NCI-H460 (cell line): ENCODE measurements around the gene ELOVL2. TPM values are rescaled to one million over a fixed set of nuclear protein-coding genes. Genes with fewer than 3 reads are reported as not detected.

Source experiments
- DNase-seq: peaks from one replicate; pipeline ENCODE4 v3.0.0-alpha.2; 2016; ENCODE audit warnings: low read depth; ENCODE audit errors: extremely low read depth
- total RNA-seq: library from RNA; depleted of rRNA; stranded (reverse); fragments of >200 nt; shearing (Covaris generic); gene quantifications from 2 replicates; pipeline ENCODE4 v1.2.3, GENCODE V29; 2014; rRNA removed

The ELOVL2 gene
- total RNA-seq, 1 experiment from 2014 or later: 2.7 TPM

DNA sequence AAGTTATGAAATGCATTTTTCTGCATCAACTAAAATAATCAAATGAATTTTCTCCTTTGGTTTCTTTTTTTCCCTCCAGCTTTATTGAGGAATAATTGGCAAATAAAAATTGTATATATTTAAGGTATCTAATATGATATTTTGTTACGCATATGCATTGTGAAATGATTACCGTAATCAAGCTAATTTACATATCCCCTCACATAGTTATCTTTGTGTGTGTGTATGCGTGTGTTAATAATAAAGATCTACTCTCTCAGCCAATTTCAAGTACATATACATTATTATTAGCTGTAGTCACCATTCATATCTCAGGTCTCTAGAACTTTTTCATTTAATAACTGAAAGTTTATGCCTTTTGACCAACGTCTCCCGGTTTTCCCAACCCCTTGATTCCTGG lies 96.1 kb downstream of the ELOVL2 start:
- no peak for DNase-seq

DNA sequence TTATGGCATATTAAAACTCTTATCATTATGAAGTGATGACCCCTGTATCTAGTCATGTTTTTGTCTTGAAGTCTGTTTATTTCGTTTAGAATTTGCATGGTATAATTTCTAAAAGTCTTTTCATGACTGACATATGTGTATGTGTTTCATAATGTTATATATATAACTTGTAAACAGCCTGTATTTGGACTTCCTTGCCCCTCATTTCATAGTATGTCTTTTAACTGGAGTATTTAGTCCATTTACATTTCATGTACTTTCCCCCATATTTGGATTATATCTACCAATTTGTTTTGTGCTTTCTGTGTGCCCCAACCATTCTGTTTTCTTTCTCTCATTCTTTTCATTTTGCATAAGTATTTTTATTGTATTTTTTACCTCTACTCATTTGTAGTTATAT lies 98.3 kb downstream of the ELOVL2 start:
- DNase-seq: no peak

DNA sequence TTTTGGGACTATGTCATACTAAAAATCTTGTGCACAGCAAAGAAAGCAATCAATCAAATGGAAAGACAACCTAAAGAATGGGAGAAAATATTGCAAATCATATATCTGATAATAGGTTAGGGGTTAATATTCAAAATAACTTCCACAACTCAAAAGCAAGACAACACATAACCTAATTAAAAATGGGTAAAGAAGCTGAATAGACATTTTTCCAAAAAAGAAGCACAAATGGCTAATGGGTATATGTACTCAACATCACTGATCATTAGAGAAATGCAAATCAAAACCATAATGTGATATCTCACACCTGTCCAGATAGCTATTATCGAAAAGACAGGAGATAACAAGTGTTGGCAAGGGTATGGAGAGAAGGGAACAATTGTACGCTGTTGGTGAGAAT lies 104.3 kb downstream of the ELOVL2 start:
- DNase-seq: no peak

DNA sequence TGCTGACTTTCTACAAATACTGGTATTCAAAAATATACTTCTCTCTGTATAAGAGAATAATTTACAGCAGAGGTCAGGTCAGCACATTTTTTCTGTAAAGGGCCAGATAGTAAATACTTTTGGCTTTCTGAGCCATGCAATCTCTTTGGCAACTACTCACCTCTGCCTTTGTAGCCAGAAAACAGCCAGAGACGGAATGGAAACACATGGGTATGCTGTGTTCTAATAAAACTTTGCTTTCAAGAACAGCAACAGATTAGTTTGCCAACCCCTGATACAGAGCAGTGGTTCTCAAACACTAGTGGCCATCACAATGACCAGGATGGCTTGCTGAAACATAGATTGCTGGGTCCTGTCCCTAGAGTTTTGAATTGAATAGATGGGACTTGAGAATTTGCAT lies 111.0 kb downstream of the ELOVL2 start:
- no peak for DNase-seq

Other genes starting within 250 kb of the ELOVL2 start
- 1.0 and 1.6 TPM in 2 replicates for gene MAK, start 205.8 kb downstream of the ELOVL2 start, total RNA-seq
- gene GCM2, start 162.3 kb downstream of the ELOVL2 start, total RNA-seq: not detected in 2 replicates
- 12.2 and 13.3 TPM in 2 replicates for gene SYCP2L, start 157.3 kb downstream of the ELOVL2 start, total RNA-seq
- 38.5 and 38.9 TPM in 2 replicates for gene SMIM13, start 49.5 kb upstream of the ELOVL2 start, total RNA-seq
- not detected in 2 replicates for gene ERVFRD-1, start 67.4 kb upstream of the ELOVL2 start, total RNA-seq
- 40.7 and 45.9 TPM in 2 replicates for gene NEDD9, start 188.4 kb upstream of the ELOVL2 start, total RNA-seq